Measurements from ENCODE around the gene BRAT1.
"Not testable (repeated sequence)": the region's sequence is repeated elsewhere in the genome, so short reads cannot be mapped to it uniquely, and the experiment has no call there.

BRAT1 gene

DNA sequence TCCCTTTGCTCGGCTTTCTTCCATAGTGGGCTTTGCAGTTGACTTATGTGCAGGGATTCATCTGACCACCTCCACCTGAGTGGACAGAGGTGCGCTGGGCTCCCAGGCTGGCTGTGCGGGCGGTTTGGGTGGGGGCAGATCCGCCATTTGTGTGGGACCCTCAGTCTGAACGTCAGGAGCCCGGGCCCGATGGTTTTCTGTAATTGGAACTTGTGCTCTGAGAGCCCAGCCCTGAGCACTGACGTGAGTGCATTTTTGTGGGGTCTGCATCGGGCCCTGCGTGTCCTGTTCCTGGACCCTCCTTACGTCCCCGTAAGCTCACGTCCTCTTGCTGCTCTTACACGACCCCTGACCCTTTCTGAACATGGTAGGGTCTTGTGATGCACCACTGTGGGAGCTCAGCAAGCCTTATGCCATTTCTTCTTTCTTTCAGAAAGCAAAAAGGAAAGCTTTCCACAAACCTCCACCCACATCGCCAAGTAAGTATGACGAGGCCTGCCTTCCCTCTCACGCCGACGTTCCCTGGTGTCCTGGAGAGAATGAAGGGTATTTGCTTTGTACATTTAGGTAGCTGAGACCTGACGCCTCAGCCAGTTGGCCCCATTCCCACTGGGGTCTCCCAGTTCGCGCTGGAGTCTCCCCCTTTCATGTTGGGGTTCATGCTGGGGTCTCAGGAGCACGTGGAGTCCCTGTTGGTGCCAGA is 13.3 kb upstream of the BRAT1 start:
- TF ChIP-seq, protein P1, sequence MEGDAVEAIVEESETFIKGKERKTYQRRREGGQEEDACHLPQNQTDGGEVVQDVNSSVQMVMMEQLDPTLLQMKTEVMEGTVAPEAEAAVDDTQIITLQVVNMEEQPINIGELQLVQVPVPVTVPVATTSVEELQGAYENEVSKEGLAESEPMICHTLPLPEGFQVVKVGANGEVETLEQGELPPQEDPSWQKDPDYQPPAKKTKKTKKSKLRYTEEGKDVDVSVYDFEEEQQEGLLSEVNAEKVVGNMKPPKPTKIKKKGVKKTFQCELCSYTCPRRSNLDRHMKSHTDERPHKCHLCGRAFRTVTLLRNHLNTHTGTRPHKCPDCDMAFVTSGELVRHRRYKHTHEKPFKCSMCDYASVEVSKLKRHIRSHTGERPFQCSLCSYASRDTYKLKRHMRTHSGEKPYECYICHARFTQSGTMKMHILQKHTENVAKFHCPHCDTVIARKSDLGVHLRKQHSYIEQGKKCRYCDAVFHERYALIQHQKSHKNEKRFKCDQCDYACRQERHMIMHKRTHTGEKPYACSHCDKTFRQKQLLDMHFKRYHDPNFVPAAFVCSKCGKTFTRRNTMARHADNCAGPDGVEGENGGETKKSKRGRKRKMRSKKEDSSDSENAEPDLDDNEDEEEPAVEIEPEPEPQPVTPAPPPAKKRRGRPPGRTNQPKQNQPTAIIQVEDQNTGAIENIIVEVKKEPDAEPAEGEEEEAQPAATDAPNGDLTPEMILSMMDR (IDR thresholded peaks at IDR 0.05; ENCODE audit: low read depth, low read length, missing control alignments): no peak
- in situ Hi-C loops (cut with HindIII; ENCODE audit: low pct_ligation_motif_present, low sequenced_read_pairs): loop anchor here (5.0 to 10.0 kb wide), 2 partner anchors 46 to 84 kb away; no protein-coding TSS in a partner anchor

DNA sequence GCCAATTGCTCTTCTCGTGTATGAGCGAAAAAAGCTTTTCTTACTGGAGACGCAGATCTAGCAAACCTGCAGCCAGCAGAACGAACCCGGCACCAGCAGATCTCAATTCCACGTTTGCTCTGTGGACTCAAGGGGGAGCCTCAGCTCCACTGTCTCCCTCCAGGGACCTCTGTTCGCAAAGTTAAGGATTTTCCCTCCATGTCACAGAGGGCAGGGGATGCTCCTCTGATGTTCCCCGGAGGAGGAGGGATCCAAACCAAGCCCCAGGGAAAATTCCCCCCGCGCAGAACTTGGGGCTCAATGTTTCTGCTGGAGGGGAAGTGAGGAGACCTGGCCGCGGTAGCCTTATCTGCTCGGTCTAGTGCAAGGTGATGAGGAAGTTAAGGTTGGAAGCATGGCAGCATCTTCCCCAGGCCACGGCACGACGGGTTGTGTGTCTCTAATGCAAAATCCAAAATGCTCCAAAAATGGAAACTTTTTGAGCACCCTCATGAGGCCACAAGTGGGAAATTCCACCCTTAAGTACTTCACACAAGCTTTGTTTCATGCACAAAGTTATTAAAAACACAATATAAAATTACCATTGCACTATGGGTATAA is 12.5 kb upstream of the BRAT1 start:
- Histone ChIP-seq H3K27ac (no peak overlapping the region), H3K4me3 (ENCODE audit: low read depth, low read length) (no peak overlapping the region), H3K36me3 (replicated peaks) (no peaks in the 10 kb centered on the region), H3K27me3 (replicated peaks) (no peaks in the 10 kb centered on the region)
- DNase-seq: peak; percentile 28
- TF ChIP-seq, protein P1 (IDR thresholded peaks at IDR 0.05; ENCODE audit: low read depth, low read length, missing control alignments): peak; percentile 77
- in situ Hi-C loops (cut with HindIII; ENCODE audit: low pct_ligation_motif_present, low sequenced_read_pairs): loop anchor here (5.0 to 10.0 kb wide), 2 partner anchors 47 to 85 kb away; no protein-coding TSS in a partner anchor

More for the DNA sequence above, 13.3 kb upstream of the BRAT1 start:
- no peak overlapping the region for H3K4me3 ChIP-seq (ENCODE audit: low read depth, low read length)
- DNase-seq: no peak
- H3K27ac ChIP-seq: no peak overlapping the region
- peaks cover 3% of the 10 kb centered on the region for H3K36me3 ChIP-seq (replicated peaks)
- H3K27me3 ChIP-seq (replicated peaks): no peaks in the 10 kb centered on the region

DNA sequence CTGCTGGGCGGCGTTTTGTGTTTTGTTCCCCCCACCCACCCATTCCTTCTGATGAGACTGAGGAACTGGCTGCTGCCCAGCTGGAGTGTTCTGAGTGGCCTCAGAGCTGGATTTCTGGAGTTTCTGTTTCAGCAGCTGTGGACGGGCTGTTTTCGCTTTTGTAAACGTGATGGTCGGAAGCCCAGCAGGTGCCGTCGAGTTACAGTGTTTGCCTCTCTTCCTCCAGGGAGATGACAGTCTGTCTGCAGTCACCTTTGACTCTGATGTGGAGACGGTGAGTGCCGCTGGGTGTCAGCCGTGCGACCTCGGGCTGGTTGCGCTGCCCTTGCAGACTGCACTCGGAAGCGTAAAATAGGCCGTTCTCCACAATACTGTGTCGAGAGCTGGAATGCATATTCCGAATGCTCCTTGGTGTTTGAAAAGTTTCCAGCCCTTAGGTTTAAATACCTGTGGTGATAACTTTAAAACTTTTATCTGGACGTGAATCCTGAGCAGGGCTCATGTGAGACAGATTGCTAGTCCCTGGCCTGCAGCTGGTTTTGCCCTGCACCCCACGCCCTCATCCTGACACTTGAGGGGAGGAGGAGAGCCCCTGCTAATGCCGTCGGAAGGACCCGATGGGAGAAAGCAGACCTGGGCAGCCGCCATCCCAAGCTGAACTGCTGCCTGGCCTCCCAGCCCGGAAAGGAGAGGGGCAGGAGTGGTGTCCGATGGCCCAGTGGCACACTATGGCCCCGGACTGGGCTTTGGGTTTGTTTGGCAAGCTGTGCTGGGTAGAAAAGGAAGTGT is 11.8 kb upstream of the BRAT1 start:
- Histone ChIP-seq H3K4me3 (ENCODE audit: low read depth, low read length) (no peak overlapping the region), H3K27me3 (replicated peaks) (no peaks in the 10 kb centered on the region), H3K36me3 (replicated peaks) (no peaks in the 10 kb centered on the region), H3K27ac (no peak overlapping the region)
- TF ChIP-seq, protein P1 (IDR thresholded peaks at IDR 0.05; ENCODE audit: low read depth, low read length, missing control alignments): peak; percentile 3
- in situ Hi-C loops (cut with HindIII; ENCODE audit: low pct_ligation_motif_present, low sequenced_read_pairs): loop anchor here (5.0 to 10.0 kb wide), 2 partner anchors 48 to 85 kb away; no protein-coding TSS in a partner anchor
- no peak for DNase-seq

DNA sequence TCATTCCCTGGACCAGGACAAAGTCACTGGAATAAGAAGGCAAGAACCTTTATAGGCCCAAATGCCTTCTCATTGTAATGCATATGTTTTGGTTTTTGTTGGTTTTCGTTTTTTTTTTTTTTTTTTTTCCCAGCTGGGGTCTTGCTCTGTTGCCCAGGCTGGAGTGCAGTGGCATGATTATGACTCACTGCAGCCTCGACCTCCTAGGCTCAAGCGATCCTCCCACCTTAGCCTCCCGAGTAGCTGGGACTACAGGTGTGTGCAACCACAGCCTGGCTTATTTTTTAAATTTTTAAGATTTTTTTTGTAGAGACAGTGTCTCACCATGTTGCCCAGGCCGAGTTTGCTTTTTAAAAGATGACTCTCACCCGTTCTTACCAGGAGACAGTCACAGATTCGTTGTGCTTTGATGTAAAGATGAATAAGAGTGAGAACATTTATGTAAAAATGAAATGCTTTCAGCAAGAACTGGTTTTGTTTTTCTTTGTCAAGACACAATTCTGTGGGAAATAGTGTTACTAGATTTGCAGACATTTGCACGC is 11.1 kb upstream of the BRAT1 start:
- Histone ChIP-seq H3K4me3 (ENCODE audit: low read depth, low read length) (no peak overlapping the region), H3K27ac (no peak overlapping the region), H3K36me3 (replicated peaks) (no peaks in the 10 kb centered on the region), H3K27me3 (replicated peaks) (no peaks in the 10 kb centered on the region)
- TF ChIP-seq, protein P1 (IDR thresholded peaks at IDR 0.05; ENCODE audit: low read depth, low read length, missing control alignments): no peak
- no peak for DNase-seq
- in situ Hi-C loops (cut with HindIII; ENCODE audit: low pct_ligation_motif_present, low sequenced_read_pairs): loop anchor here (5.0 to 10.0 kb wide), 2 partner anchors 48 to 86 kb away; no protein-coding TSS in a partner anchor

DNA sequence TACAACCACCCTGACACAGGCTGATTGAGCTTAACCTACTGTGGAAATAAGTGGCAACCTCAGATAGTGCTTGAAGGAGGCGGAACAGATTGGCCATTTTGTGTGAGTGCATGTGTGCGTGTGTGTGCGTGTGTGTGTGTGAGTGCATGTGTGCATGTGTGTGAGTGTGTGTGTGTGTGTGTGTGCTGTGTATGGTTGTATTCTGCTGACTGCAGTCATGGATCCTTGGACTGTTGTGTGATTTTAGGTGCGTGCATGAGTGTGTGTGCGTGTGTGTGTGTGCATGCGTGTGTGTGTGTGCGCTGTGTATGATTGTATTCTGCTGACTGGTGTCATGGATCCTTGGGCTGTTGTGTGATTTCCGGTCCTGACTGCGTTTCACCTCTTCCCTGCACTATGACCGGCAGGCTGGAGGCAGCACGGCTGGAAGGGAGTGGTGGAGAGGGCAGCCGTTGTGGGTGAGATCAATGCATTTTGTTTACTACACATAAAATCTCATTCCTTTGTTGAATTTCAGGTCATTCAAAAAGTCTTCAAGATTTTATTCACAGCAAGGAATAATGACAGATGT is 9.7 kb upstream of the BRAT1 start:
- in situ Hi-C loops (cut with HindIII; ENCODE audit: low pct_ligation_motif_present, low sequenced_read_pairs): loop anchor here (5.0 to 10.0 kb wide), 2 partner anchors 50 to 87 kb away; no protein-coding TSS in a partner anchor
- Histone ChIP-seq H3K27me3 (replicated peaks) (no peaks in the 10 kb centered on the region), H3K36me3 (replicated peaks) (no peaks in the 10 kb centered on the region), H3K27ac (no peak overlapping the region), H3K4me3 (ENCODE audit: low read depth, low read length) (no peak overlapping the region)
- TF ChIP-seq, protein P1 (IDR thresholded peaks at IDR 0.05; ENCODE audit: low read depth, low read length, missing control alignments): no peak
- DNase-seq: no peak

DNA sequence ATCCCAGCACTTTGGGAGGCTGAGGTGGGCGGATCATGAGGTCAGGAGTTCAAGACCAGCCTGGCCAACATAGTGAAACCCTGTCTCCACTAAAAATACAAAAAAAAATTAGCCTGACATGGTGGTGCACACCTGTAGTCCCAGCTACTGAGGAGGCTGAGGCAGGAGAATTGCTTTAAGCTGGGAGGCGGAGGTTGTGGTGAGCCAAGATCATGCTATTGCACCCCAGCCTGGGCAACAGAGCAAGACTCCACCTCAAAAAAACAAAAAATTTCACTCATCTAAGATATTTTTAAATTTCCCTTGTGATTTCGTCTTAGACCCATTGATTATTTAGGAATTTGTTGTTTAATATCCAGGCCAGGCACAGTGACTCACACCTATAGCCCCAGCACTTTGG is 8.6 kb upstream of the BRAT1 start:
- not testable (repeated sequence) for H3K27me3 ChIP-seq (replicated peaks); H3K36me3 ChIP-seq (replicated peaks); H3K27ac ChIP-seq; DNase-seq; H3K4me3 ChIP-seq (ENCODE audit: low read depth, low read length)
- in situ Hi-C loops (cut with HindIII; ENCODE audit: low pct_ligation_motif_present, low sequenced_read_pairs): loop anchor here (10.0 kb wide), 1 partner anchor 51 kb away; no protein-coding TSS in a partner anchor

All from brain microvascular endothelial cell (primary cell).